H1 (cell line): ENCODE measurements around the gene PIGS. TPM values are rescaled to one million over a fixed set of nuclear protein-coding genes. Genes with fewer than 3 reads are reported as not detected.

Experiments
- POU5F1 ChIP-seq: IDR thresholded peaks from 2 replicates; pipeline ENCODE4 v1.6.1; 2011; ENCODE audit warnings: low read depth, mild to moderate bottlenecking, low read length, moderate library complexity
- SIRT6 ChIP-seq: IDR thresholded peaks from one replicate; pipeline ENCODE4 v1.7.1; 2012; ENCODE audit warnings: low read length, inconsistent platforms
- SRF ChIP-seq: IDR thresholded peaks from 2 replicates; pipeline ENCODE4 v1.6.1; 2011; ENCODE audit warnings: mild to moderate bottlenecking, low read depth, low read length, moderate library complexity
- polyA plus RNA-seq, 7 experiments: library from polyadenylated mRNA; depleted of rRNA in 3 of 7; stranded (reverse) in 5 of 7; unstranded in 2 of 7; fragments of >200 nt in 5 of 7; fragments of 200-250 nt in 2 of 7; gene quantifications; 1 replicate in 5 of 7; 2 replicates in 1 of 7; 4 replicates in 1 of 7; pipeline versions ENCODE4 v1.2.1 to v1.2.3, GENCODE V29; 2011 to 2013; ENCODE audit warnings: missing spikeins in 2 of 7, mixed read lengths in 2 of 7
- total RNA-seq: library from RNA; stranded (reverse); fragmentation: NEBNext Ultra II Directional; extraction: Animal tissue kit (Norgen Biotek cat#: 25700); gene quantifications from 2 replicates; pipeline ENCODE4 v1.2.1, GENCODE V29; 2021

The PIGS gene
- total and polyA plus RNA-seq, 2 of the 8 experiments (the other 6 are each of a cell fraction or from before 2014, with no cell fraction given) = 44.3 to 50.6 TPM

DNA sequence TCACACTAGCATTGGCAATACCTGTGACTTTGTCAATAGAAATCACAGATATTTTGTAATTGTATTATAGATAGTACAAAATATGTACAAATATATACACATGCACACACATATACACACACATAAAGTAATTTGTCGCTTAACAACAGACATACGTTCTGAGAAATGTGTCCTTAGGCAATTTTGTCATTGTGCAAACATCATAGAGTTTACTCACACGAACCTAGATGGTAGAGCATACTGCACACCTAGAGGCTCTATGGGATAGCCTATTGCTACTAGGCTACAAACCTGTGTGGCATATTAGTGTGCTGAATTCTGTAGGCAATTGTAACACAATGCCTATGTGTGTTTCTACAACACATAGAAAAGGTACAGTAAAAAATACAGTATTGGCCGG lies 29.9 kb downstream of the PIGS start (continued):
- TF ChIP-seq SRF (no peak), SIRT6 (no peak), POU5F1 (no peak)
